ENCODE results near the gene PNKP. TPM values are rescaled to one million over a fixed set of nuclear protein-coding genes. Genes with fewer than 3 reads are reported as not detected.

PNKP gene
- polyA plus RNA-seq, 2 donors = 27.5 to 65.1 TPM

Other genes with a start within 250 kb of the PNKP start
- gene RRAS, start 227.4 kb downstream of the PNKP start, polyA plus RNA-seq = 10 to 100 TPM; 45.1 to 46.0 TPM
- 10 to 100 TPM; 16.9 to 26.7 TPM for gene SCAF1, start 225.4 kb downstream of the PNKP start, polyA plus RNA-seq
- 10 to 100 TPM; 49.2 to 75.0 TPM for gene IRF3, start 201.7 kb downstream of the PNKP start, polyA plus RNA-seq
- 10 to 100 TPM in 1 of 2 donors, 1 to 10 TPM in 1; 10.0 to 21.4 TPM for gene BCL2L12, start 201.6 kb downstream of the PNKP start, polyA plus RNA-seq
- 100 to 1,000 TPM in 1 of 2 donors, 10 to 100 TPM in 1; 72.5 to 146 TPM for gene PRMT1, start 190.3 kb downstream of the PNKP start, polyA plus RNA-seq
- gene ADM5, start 178.0 kb downstream of the PNKP start, polyA plus RNA-seq = 1 to 10 TPM; 1.6 to 2.0 TPM
- gene CPT1C, start 176.5 kb downstream of the PNKP start, polyA plus RNA-seq = 1 to 10 TPM; 1.8 to 4.1 TPM
- under 1 TPM; 0.06 to 0.55 TPM for gene TSKS, start 104.3 kb downstream of the PNKP start, polyA plus RNA-seq
- gene AP2A1, start 100.6 kb downstream of the PNKP start, polyA plus RNA-seq = 10 to 100 TPM; 37.4 to 40.7 TPM
- 10 to 100 TPM; 11.3 to 12.1 TPM for gene FUZ, start 54.3 kb downstream of the PNKP start, polyA plus RNA-seq
- 10 to 100 TPM; 27.7 to 54.9 TPM for gene MED25, start 49.3 kb downstream of the PNKP start, polyA plus RNA-seq
- gene PTOV1, start 16.4 kb downstream of the PNKP start, polyA plus RNA-seq = 10 to 100 TPM; 59.1 to 92.8 TPM
- gene AKT1S1, start 9.8 kb upstream of the PNKP start, polyA plus RNA-seq = 10 to 100 TPM; 33.8 to 46.9 TPM
- gene TBC1D17, start 10.1 kb upstream of the PNKP start, polyA plus RNA-seq = 10 to 100 TPM; 21.8 to 32.6 TPM
- gene IL4I1, start 29.3 kb upstream of the PNKP start, polyA plus RNA-seq = under 1 TPM; 0.18 to 0.45 TPM
- gene ATF5, start 61.6 kb upstream of the PNKP start, polyA plus RNA-seq = 10 to 100 TPM; 15.5 to 24.3 TPM
- 10 to 100 TPM; 16.5 to 21.4 TPM for gene NUP62, start 61.9 kb upstream of the PNKP start, polyA plus RNA-seq
- gene SIGLEC11, start 93.6 kb upstream of the PNKP start, polyA plus RNA-seq = under 1 TPM; 0.11 to 0.16 TPM
- gene VRK3, start 157.8 kb upstream of the PNKP start, polyA plus RNA-seq = 10 to 100 TPM; 12.5 to 14.1 TPM
- gene ZNF473, start 158.4 kb upstream of the PNKP start, polyA plus RNA-seq = 1 to 10 TPM; 1.8 to 1.9 TPM